ENCODE results near the gene USH2A.
"Not testable (repeated sequence)": the region's sequence is repeated elsewhere in the genome, so short reads cannot be mapped to it uniquely, and the experiment has no call there.

The USH2A gene

GRCh38 chr1:216193839-216194443 lies 229.3 kb downstream of the USH2A start:
- no peak for DNase-seq

- no peak for DNase-seq
These were observed 232.8 kb downstream of the USH2A start for GRCh38 chr1:216190438-216190837.

- DNase-seq: no peak
These were observed 236.4 kb downstream of the USH2A start for GRCh38 chr1:216186816-216187215.

- no peak for DNase-seq
These were observed 237.1 kb downstream of the USH2A start for GRCh38 chr1:216186141-216186540.

GRCh38 chr1:216184126-216184680 lies 239.0 kb downstream of the USH2A start:
- DNase-seq: no peak

GRCh38 chr1:216183454-216183853 lies 239.8 kb downstream of the USH2A start:
- DNase-seq: no peak

- no peak for DNase-seq
These were observed 240.2 kb downstream of the USH2A start for GRCh38 chr1:216183007-216183406.

GRCh38 chr1:216181590-216181989 lies 241.7 kb downstream of the USH2A start:
- DNase-seq: no peak

- DNase-seq: no peak
These were observed 245.0 kb downstream of the USH2A start for GRCh38 chr1:216178281-216178680.

GRCh38 chr1:216176970-216177369 lies 246.3 kb downstream of the USH2A start:
- no peak for DNase-seq

GRCh38 chr1:216175714-216176113 lies 247.5 kb downstream of the USH2A start:
- no peak for DNase-seq

- no peak for DNase-seq
These were observed 249.8 kb downstream of the USH2A start for GRCh38 chr1:216173376-216173995.

- no peak for DNase-seq
These were observed 253.9 kb downstream of the USH2A start for GRCh38 chr1:216169351-216169750.

- DNase-seq: no peak
These were observed 254.7 kb downstream of the USH2A start for GRCh38 chr1:216168546-216168945.

- no peak for DNase-seq
These were observed 269.2 kb downstream of the USH2A start for GRCh38 chr1:216154063-216154462.

- no peak for DNase-seq
These were observed 270.1 kb downstream of the USH2A start for GRCh38 chr1:216153130-216153529.

GRCh38 chr1:216145451-216146018 lies 277.7 kb downstream of the USH2A start:
- not testable (repeated sequence) for DNase-seq

- no peak for DNase-seq
These were observed 278.4 kb downstream of the USH2A start for GRCh38 chr1:216144661-216145450.

- DNase-seq: no peak
These were observed 280.3 kb downstream of the USH2A start for GRCh38 chr1:216142921-216143320.

- no peak for DNase-seq
These were observed 282.3 kb downstream of the USH2A start for GRCh38 chr1:216140730-216141524.

GRCh38 chr1:216124192-216124781 lies 299.0 kb downstream of the USH2A start:
- no peak for DNase-seq

All from activated CD8-positive, alpha-beta memory T cell treated with anti-CD3 and anti-CD28 coated beads, Interleukin-2, amount 50 U/mL, for 4 hours (primary cell).